HG02610 (cell line): Measurements from ENCODE around the gene CYFIP2.
A peak's percentile ranks its signal among the peaks of the same experiment; 100 is the strongest.
"Not testable (repeated sequence)": the region's sequence is repeated elsewhere in the genome, so short reads cannot be mapped to it uniquely, and the experiment has no call there.

Experiments
- ATAC-seq: cut with Tn5 transposase; IDR thresholded peaks from one replicate; pipeline ENCODE4 v1.9.1; 2021; ENCODE audit warnings: mild to moderate bottlenecking, moderate library complexity; ENCODE audit not compliant: unreplicated experiment

Gene CYFIP2

DNA sequence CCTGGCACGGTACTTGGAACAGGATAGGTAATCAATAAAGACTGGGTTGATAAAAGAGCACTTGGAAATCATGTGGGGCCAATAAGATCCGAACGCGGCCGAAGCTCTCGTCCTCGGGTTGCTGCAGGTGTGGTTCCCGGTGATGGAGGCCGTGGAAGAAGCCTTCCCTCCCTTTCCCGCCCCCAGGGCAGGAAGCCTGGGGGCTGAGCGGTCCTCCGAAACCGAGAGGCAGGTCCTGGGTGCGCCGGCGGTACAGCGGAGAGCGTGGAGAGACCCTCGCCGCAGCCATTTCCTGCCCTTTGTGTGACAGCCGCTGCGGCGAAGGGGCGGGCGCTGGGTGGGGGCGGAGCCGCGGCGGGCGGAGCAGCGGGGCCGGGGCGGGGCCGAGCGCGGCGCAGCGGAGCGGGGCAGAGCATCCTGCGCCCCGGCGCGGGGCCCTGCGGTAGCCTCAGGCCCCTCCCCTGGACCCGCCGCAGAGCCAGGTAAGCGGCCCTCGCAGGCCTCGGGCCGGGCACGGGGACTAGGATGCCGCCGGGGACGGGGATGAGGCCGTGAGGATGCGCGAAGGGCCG lies at the start of gene CYFIP2:
Gene CYFIP2 (plus strand): TSS at position 410 of the 572 bp plus-strand sequence. CDS start 19,239 bp downstream, outside the sequence.
- ATAC-seq = peak; percentile 90

DNA sequence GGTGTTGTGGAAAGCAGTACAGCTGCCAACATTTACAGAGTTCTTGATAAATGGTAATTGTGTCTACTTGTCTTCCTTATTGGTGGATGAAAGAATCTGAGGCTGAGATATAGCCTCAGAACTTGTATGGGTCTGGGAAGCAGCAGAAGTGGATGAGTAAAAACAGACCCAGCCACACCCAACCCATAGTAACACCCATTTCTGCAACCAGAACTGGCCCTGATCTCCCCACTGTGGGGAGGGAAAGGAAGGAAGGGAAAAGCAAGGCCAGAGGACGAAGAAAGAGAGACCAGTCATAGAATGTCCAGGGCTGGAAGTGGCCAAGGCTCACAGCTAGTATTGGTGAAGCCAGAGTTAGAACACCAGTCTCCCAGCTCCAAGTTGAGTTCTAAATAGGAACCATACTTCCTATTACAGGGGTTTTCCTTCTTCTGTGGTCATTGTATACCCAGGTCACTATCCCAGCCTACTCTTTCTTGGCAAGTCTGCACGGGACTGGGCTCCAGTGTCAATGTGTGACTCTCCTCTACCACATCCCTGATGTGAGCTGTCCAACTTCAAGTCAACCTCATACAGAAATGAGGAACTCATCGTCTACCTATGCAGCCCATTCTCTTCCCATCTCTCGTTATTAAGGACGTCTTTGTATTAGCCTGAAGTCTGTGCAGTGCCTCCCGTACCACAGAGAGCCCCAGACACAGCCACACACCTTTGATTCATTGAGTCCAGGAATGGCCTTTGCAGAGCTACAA lies 49.4 kb upstream of the CYFIP2 start:
- no peak for ATAC-seq

DNA sequence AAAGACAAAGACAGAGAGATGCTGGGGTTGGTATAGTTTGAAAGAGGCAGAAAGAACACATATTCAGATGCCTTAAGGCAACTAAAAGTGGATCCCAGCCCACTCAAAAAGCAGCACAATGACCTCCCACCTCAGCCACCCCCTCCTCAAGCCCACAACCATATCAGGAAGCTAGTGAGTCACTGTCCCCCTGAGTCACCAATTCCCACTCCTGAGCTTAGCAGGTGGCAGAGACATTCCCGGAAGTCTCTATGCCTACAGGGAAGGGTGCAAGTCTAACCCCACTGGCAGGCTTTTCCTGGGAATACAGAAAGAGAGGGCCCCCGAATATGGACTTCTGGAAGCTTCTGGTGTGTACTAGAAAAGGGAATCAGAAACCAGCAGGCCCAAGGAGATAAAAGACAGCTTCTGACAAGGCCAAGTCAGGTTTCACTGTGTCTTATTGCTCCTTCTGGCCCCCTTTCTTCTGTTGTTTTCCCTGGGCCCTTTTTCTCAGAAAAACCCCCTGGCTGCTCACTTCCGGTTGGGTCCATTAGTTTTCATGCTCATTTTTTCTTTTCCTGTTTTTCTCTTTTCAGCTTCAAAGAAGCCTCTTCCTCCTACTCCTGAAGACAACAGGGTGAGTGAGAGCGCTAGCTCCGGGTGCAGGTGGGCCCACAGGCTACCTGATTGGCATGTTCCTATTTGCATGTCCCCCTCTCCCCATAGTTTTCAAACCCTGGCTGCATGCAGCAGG lies 48.5 kb upstream of the CYFIP2 start:
- no peak for ATAC-seq

DNA sequence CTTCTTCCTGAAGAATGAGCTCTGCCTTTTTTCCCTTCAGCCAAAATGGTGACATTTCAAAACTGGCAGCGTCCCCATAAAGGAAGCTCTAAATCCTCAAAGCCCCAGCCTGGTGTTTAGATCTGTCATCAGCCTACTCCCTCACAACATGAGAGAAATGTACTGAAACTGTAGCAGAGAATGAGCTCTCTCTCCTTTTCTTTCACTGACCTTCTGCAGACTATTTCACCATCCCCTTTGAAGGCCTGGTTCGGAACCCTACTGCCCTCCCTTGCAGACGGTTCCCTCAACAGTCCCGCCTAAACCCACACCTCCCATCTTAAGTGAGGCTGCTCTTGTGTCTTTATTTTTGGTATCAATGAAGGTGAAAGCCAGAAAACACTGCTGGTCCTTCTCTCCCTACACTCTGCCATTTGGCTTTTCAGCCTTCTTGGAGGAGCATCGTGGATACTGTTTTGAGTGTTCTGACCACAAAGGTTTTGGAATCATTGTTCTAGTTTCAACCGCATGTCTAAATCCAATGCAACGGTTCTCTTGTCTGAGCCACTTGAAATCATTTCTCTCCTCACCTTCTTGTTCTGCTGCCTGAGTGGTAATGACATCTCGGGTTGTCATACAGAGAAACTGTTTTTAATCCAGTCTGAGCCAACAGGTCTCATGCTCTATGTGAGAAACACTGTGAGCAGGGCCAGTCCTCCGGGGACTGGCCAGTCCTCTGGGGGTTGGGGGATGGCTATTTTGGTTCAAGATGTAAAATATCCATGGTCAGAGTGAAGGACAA lies 46.2 kb upstream of the CYFIP2 start:
- peak; percentile 84 for ATAC-seq

DNA sequence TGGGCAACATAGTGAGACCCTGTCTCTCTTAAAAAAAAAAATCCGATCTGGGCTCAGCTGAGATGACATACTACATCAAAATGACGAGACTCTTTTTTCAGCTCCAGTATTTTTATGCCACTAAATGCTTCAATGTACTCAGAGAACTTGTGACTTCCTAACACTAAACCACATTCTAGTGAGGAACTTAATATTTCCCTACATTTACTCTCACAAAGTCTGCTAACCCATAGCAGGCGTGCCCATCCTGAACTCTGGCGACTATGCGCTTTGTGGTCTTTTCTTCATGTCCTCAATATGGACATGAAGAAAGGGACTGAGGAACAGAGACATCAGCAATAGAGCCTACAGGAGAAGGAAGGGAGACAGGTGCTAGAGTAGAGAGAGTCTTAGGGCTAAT lies 44.0 kb upstream of the CYFIP2 start:
- ATAC-seq = no peak

DNA sequence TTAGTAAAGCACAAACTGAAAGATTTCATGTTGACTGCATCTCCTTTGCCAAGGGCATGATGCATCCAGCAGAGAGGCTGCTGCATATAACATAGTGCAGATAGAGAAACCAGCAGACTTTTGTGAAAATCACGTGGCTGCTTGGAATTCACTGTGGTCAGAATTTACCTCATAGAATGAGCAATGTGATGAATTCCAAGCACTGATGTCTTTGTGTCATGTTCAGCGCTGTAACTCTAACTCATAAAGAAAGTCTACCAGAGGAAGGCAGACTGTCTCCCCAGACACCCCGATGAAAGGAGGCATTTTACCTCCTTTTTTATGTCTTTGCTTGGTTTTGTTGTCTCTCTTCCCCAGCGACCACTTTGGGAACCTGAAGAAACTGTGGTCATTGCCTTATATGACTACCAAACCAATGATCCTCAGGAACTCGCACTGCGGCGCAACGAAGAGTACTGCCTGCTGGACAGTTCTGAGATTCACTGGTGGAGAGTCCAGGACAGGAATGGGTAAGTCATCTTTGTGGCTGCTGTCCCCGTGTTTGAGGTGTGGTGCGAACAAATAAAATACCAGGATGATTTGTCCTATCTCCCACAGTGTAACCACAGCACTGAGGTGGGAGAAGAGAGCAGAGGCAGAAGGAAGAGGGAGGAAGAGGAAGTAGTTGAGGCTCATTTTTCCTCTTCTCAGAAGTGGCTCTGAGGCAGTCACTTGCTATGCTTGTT lies 43.3 kb upstream of the CYFIP2 start:
- peak; percentile 17 for ATAC-seq

DNA sequence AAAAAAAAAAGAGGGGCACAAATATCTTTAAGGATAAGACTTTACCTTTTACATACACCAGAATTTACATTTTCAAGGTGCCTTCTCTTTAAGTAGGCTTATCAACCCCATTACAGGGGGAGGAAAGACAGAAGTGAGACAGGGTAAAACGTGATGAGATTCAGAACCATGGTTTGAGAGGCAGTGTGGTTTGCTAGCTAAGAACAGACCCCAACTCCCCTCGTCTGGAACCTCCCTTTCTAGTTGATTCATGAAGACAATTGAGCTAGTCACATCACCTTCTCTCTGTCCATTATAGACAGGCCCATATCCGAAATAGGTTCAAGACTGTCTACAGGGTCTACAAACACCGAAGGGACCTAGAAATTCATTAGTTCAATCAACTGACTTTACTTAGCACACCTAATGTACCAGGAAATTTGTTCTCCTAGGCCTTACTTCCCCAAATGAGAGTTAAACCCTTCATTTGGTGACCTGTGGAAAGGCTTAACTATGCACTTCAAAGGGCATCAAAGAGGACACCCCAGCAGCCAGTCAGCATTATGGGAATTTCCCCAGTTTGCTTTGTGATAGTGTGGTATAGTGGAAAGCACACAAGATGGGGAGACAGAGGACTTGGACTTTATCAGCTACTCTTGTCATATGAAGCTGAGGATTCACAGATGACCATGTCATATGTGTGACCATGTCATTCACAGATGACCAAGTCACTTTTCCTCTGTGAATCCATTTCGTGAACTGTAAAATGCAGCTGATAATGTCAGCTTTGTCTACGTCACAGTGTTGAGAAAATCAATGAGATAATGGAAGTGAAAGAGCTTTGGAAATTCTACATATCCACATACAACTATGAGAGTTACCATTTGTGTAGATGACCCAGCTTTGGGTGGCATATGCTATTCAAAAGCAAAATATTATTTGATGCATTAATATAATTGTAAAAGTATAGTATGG lies 40.2 kb upstream of the CYFIP2 start:
- ATAC-seq = peak; percentile 52

DNA sequence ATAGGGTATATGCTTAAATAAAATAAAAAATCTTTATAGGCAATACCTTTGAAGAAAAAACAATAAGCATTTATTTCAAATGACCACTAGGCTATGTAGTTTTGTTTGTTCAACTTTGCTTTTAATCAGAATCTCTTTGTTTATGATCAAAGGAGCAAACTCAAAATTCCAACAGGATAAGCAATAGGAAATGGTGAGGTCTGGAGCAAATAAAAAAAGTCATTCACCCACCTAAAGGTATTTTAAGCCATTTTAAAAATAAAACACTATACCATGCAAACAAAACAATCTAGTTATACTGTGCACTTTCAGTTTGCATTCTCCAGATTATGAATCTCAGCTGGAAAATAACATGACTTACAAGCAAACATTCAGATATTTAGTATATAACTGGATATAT lies 35.3 kb upstream of the CYFIP2 start:
- no peak for ATAC-seq

DNA sequence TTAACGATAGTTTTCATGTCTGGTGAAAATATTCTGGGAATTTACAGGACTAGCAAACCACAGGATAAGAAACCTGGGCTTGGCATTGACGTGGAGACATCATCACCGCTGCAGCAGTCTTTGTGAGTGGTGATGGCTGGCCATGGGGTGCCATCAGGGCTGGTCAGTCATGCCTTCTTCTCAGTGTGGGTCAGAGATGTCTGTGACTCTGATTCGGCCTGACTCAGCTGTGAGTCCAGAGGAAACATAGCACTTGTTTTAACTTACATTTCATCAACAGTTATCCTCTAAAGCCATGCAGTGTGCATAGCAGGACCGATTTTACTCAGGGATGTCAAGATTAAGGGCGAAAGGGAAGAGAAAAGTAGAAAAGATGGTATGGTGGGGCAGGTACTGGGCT lies 33.2 kb upstream of the CYFIP2 start:
- no peak for ATAC-seq

DNA sequence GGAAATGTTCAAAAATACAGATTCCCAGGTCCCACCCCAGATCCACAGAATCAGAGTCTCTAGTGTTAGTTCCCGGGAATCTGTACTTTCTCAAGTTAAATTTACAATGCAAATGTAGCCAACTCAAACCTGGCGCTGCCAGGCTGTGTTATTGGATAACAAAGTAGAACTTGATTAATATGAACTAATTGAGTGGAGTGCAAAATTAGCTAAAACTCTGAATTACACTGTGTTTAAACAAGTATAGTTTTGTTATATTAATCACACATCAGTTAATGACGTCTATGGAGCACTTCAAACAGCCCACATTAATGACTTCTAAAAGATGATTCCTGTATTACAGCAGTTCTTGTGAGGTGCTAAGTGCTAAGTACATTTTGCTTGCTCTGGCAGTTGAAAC lies 32.4 kb upstream of the CYFIP2 start:
- no peak for ATAC-seq

DNA sequence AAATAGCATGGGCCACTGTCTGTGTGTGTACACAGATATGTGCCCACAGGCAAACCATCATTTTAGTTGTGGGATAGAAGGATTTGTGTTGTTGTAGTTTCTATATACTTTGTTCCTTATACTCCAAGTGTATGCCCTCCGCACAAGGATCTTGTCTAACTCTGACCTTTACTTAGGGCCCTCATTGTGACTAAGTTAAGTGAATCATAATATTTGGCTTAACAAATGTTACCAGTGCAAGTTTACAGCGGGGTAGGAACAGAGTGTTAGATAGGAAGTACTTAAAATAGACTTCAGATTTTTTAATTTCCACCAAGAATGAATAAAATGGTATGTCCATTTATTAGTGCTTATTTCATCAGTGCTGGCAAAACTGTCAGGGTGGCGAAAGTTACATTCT lies 29.5 kb upstream of the CYFIP2 start:
- no peak for ATAC-seq

DNA sequence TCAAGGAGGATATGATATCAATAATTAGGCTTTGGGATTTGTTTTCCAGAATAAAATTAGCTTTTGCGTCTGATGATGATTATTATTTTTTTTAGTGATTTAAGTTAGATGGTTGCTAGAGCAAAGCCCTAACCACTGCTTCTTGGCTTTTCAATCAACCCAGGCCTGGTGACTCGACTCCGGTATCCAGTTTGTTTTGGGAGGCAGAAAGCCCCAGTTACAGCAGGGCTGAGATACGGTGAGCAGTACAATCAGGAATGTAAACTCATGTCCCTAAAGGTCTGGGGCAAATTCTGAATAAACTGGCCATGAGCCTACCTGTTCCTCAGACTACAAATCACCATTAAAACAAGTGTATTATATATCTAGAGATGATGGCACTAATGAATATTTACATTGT lies 24.4 kb upstream of the CYFIP2 start:
- no peak for ATAC-seq

DNA sequence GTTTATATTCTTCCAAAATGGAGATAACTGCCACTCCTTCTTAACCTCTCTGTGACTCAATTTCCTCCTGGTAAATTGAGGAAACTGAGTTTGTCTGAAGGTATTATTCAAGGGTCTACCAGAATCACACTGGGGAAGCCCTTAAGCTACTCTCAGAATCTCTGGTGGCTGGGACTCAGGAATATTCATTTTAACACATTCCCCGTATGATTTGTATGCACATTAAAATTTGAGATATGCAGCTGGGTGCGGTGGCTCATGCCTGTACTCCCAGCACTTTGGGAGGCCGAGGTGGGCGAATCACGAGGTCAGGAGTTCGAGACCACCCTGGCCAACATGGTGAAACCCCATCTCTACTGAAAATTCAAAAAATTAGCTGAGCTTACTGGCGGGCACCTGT lies 21.2 kb upstream of the CYFIP2 start:
- ATAC-seq = not testable (repeated sequence)

DNA sequence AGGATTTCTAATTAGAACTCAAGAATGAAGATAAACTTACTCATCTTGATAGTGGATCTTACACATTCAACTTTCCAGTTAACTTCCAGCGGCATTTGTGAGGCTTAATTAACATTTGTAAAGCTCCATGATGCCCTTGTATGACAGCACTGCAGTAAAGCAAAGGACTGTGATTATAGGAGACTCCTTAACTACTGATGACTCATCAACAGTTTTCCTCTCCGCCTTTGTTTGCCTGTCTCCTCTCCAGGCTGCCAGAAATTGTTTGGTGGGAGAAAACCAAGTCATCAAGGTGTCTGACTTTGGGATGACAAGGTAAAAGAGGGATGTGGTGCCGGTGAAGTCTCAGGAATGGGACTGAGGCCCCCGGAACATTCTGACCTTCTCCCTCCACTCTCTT lies 20.4 kb upstream of the CYFIP2 start:
- ATAC-seq = no peak

DNA sequence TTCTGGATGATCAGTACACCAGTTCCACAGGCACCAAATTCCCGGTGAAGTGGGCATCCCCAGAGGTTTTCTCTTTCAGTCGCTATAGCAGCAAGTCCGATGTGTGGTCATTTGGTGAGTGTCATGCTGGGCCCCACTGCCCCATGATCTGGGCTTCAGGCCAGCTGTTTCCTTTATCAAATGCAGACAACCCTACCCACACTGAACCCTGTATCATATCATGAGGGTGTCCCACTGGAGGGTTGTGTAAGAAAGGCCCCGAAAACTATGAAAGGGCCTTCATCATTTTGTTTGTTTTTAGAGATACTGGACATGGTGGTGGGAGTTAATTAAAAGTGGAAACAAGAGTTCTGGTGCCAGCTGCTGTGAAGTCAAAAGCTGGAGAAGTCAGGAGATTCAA lies 20.0 kb upstream of the CYFIP2 start:
- no peak for ATAC-seq

DNA sequence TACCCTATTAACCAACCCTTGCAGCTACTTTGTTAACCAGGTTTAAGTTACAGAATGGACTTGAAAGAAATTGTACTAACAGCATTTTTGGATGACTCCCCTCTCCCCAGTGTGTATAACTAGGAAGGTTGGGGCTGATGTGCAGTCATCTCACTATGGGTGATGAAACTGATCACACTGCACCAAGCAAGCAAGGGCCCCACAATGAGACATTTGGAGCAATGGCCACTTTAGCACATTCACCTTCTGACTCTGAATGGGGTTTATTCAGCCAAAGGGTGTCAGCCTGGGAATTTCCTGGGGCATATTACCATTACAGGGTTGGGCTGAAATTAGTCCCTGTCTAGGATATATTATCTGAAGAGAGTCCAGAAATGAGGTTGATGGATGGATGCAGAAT lies 18.7 kb upstream of the CYFIP2 start:
- ATAC-seq = peak; percentile 92

DNA sequence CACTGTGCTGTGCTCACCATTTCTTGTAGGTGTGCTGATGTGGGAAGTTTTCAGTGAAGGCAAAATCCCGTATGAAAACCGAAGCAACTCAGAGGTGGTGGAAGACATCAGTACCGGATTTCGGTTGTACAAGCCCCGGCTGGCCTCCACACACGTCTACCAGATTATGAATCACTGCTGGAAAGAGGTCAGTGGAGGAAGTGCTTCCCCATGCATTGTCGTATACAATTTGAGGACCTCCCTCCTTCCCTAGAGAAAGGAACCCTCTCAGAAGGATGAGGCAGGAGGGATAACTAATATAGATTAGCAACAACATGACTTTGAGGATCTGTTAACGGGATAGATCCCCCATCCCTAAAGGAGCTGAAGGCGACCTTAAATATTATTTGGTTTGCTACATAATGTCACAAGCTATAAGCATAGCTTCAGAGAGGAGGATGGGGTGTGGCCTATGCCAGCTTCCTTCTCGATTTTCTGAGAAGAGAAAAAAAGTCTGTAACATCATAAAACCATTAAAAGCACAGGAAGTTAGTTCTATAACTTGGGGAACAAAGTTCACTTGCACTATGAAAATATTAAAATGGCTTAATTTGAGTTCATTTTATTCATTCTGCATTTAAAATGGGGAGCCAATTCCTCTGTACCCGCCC lies 17.0 kb upstream of the CYFIP2 start:
- no peak for ATAC-seq

DNA sequence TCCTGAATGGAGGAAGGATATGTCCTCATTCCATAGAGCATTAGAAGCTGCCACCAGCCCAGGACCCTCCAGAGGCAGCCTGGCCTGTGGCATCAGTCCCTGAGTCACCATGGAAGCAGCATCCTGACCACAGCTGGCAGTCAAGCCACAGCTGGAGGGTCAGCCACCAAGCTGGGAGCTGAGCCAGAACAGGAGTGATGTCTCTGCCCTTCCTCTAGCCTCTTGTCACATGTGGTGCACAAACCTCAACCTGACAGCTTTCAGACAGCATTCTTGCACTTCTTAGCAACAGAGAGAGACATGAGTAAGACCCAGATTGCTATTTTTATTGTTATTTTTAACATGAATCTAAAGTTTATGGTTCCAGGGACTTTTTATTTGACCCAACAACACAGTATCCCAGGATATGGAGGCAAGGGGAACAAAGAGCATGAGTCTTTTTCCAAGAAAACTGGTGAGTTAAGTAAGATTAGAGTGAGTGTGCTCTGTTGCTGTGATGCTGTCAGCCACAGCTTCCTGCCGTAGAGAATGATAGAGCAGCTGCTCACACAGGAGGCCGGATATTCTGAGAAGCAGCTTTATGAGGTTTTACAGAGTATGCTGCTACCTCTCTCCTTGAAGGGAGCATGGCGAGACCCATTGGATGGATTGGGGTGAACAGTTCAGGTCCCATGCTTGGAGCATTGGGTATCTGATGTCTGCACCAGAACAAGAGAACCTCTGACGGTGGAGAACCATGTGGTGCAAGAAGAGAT lies 13.0 kb upstream of the CYFIP2 start:
- peak; percentile 97 for ATAC-seq
